SKM-1 (cell line): ENCODE results near the gene TIAM1.

Experiments
- DNase-seq: peaks from one replicate; lab custom pipeline; 2025; ENCODE audit not compliant: unreplicated experiment; lab: John Stamatoyannopoulos, UW

The TIAM1 gene

DNA sequence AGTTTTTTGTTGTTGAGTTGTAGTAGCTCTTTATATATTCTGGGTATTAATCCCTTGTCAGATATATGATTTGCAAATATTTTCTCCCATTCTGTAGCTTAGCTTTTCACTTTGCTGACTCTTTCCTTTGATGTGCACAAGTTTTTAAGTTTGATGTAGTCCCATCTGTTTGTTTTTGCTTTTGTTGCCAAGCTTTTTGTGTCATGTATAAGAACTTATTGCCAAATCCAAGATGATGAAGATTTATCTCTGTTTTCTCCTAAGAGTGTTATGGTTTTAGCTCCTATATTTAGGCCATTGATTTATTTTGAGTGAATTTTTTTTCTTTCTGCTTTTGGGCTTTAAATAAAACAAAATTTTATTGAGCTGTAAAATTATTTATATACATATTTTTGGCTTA lies 253.7 kb downstream of the TIAM1 start:
- no peak for DNase-seq

DNA sequence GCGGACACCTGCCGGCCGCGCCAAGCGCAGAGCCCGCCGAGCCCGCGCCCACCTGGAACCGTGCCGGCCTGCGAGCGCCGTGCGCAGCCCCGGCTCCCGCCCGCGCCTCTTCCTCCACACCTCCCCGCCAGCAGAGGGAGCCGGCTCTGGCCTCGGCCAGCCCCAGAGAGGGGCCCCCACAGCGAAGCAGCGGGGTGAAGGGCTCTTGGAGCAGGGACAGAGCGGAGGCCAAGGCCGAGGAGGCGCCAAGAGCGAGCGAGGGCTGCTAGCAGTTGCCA lies 255.6 kb downstream of the TIAM1 start:
- DNase-seq, result no peak

DNA sequence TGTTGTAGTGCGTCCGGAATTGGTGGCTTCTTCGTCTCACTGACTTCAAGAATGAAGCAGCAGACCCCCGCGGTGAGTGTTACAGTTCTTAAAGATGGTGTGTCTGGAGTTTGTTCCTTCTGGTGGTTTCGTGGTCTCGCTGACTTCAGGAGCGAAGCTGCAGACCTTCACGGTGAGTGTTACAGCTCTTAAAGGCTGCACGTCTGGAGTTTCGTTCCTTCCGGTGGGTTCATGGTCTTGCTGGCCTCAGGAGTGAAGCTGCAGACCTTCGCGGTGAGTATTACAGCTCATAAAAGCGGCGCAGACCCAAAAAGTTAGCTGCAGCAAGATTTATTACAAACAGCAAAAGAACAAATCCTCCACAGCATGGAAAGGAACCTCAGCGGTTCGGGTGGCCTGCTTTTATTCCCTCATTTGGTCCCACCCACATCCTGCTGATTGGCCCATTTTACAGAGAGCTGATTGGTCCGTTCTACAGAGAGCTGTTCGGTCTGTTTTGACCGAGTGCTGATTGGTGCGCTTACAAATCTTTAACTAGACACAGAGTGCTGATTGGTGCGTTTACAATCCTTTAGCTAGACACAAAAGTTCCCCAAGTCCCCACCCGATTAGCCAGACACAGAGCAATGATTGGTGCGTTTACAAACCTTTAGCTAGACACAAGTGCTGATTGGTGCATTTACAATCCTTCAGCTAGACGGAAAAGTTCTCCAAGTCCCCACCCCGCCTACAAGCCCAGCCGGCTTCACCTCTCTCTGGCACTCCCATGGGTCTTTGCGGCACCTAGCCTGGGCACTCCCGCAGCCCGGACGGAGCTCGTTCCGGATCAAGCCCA lies 256.2 kb downstream of the TIAM1 start:
- DNase-seq, result no peak

DNA sequence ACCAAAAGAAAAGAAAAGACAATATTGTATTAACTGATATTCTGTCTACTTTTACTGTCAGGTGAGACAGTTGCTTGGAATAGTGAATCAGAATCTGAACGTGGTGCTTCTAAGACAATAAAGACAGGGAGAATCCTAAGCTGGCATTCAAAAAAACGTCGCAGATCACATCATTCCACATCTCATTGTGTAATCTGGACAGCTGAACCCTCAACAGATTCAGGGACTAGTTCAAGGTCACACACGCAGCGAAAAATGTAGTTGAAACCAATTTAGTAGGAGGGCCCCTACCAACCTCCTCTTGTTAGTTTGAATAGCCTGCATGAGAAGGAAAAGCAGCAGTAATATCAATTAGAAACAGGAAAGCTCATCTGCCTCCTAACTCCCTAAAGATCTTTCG lies 259.4 kb downstream of the TIAM1 start:
- DNase-seq, result no peak

DNA sequence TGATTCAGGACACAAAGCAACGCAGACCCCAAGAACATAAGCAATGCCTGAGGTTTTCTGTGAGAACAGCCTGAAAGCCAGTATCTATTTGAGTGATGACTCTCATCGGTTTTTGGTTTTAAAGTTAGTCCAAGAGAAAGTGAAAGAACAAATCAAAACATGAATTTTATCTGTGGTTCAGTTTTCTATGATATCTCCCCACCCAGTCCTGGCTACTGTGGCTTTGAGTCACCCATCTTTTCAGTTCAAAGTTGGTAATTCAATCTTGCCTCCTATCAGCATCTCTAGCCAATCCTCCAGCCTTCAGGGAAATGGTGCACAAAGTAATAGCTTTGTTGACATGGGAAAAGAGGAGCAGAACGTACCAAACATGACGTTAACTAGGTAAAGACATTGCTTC lies 265.3 kb downstream of the TIAM1 start:
- no peak for DNase-seq

DNA sequence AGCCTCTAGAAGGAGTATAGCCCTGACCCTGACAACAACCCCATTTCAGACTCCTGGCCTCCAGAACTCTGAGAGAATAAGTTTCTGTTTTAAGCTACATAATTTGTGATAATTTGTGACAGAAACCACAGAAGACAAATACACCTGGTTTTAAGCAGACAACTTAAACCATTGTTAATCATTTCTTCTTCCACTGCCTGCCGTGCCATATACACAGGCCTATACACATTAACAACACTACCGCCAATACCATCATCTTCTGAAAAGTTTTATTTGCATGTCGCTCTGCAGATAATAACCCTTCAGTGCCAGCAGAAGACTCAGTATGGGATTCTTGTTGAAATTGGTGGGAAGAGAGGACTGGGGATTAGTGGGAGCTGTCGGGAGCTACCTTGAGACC lies 265.8 kb downstream of the TIAM1 start:
- no peak for DNase-seq

DNA sequence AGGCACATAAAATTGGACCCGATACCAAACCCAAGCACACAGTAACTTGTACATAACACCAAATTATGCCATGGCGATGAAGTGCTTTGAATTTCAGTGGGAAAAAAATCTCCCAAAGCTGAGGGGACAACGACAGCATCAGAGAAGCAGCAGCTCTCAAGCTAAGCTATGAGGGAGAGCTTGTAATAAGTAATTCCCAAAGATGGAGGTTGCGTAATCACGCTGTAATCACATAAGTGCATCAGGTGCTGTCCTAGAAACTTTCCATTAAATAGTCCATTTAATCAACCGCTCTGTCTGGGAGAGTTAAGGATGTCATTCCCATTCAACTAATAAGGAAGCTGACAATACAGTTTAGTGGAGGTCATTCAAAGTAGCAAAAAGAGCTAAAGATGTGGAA lies 268.2 kb downstream of the TIAM1 start:
- DNase-seq, result no peak

DNA sequence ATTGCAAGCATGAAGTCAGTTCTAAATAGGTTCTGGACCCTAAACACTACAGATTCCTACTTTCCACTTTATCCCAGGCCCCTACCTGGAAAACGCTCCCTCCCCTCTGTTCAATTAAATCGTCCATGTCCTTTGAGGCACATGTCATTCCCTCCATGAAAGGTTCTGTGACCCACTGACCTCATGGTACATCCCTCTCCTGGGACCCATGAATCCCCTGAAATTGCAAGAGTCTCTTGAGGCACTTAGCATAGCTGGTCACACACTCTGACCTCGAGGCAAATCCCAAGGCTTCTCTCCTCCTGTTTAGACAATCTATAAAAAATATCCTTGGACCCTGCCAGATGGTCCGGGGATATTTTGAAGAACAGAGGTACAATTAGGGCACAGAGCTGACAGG lies 271.5 kb downstream of the TIAM1 start:
- DNase-seq, result no peak
